ENCODE results near the gene CLEC4F.
A peak's percentile ranks its signal among the peaks of the same experiment; 100 is the strongest.

CLEC4F gene

GRCh38 chr2:70779911-70780545 lies 40.4 kb downstream of the CLEC4F start:
- no peak for DNase-seq

DNA sequence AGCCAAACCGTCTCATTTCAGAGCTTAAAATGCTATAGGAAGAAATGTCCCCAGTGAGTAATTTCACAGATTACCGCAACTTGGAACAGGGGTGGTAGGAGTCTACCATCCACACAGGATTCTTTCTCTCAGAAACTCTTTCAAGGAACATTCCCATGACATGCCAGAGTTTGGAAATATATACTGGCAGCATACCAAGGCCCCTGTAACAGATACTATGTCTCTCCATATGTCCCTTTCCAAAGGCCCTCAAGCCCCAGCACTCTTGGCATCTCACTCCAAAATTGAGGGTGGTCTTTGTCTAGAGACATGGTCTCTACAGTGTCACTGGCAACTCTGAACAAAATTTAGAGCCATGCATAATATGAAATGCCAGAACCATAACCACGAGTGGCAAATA lies 40.9 kb downstream of the CLEC4F start:
- no peak for DNase-seq

DNA sequence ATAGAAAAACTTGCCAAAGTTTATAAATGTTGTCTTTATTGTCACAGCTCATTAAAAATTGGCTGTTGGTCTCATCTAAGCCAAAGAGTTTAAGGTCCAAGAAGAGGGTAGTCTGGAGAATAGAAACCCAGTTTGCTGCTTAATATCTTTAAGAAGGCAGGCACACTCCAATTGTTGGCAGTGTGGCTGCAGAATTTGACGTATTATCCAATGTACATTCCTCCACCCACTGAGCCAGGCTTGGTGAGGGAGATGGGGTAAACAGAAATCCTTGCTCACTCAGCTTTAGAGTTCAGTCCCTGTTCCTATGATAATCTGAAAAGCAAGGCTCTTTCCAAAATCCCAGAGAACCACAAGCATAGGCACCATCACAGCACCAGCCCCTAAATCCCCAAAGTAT lies 41.7 kb downstream of the CLEC4F start:
- no peak for DNase-seq

- no peak for DNase-seq
Measured at GRCh38 chr2:70777450-70777849, 42.9 kb downstream of the CLEC4F start.

DNA sequence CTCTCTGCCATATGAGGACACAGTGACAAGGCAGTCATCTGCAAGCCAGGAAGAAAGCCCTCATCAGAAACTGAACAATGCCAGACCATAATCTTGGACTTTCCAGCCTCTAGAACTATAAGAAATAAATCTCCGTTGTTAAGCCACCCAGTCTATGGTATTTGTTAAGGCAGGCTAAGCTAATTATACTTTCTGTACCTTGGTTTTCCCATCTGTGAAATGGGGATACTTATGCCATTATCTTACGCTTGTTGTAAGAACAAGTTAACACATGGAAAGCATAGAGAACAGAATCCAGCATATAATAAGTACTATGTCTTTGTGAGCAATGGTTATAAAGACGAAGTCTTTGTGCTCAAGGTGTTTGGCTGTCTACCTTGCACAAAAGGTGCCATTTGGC lies 44.1 kb downstream of the CLEC4F start:
- no peak for DNase-seq

DNA sequence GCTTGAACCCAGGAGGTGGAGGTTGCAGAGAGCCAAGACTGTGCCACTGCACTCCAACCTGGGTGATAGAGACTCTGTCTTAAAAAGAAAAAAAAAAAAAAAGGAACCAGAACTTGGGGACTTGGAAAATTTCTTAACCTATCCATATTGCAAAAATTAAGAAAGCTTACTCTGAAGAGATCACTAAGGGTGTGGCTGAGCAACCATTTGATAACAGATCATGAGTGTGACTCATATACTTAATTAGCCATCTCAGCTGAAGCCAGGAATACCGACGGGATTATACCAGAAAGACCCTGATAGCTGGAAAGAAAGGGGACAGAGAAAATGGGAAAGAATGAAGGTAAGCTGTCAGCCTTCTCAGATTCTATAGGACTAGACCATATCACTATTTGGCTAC lies 45.3 kb downstream of the CLEC4F start:
- DNase-seq, result no peak

GRCh38 chr2:70772486-70773155 lies 47.8 kb downstream of the CLEC4F start:
- no peak for DNase-seq

DNA sequence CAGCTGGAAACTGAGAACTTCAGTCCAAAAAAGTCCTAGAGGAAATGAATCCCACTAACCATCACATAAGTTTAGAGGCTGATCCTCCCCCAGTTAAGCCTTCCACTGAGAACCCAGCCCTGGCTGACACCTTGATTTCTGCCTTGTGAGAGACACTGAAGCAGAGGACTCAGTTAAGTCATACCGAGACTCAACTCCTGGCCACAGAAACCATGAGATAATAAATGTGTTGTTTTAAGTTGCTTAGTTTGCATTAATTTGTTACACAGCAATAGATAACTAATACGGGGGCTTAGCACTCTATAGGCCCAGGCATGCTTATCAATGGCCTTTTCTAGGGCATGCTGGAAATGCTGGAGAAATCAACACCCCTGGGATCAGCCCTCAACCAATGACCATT lies 49.0 kb downstream of the CLEC4F start:
- DNase-seq, result no peak

- no peak for DNase-seq
Measured at GRCh38 chr2:70769450-70769849, 50.9 kb downstream of the CLEC4F start.

GRCh38 chr2:70768590-70769085 lies 51.8 kb downstream of the CLEC4F start:
- no peak for DNase-seq

DNA sequence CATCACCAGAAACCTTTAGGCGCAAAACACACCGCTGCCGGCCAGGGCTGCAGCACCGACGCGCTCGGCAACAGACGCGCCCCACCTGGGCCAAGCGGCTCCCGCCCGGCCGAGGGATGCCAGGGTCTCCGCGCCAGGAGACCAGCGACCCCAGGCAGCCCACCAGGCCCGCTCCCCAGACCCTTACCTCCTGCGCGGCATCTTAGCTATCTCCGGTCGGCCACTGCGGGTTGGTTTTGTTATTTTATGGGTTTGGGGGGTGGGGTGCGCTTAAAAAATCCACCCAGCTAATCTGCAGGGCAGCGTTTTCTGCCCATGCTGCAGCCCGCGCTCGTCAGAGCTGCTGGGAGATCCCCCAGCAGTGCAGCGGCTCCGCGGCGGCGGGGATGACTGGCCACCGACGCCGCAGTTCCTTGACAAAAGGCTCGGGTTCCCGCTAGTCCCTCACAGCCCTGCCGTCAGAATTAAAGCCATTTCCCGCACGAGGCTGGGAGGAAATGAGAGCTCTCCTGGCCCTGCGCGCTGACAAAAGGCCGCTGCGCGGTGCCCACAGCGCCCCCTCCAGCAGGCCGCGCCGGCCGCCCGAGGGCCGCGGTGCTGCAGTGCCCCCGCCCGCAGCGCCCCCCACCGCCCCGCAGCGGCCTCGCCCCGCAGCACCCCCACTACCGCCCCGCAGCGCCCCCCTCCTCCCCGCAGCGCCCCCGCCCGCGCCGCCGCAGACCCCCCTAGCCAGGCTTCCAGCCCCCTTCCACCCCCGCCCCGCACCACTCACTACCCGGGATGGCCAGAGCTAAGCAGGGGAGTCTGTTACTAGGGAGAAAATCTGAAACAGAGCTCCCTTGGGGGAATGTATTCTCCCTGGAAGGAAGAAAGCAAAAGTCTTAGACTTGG lies 52.5 kb downstream of the CLEC4F start, which contains the start of gene ADD2:
Gene ADD2 (minus strand): TSS at position 502 of the 891 bp plus-strand sequence. CDS start 61,792 bp downstream, outside the sequence.
- DNase-seq, result peak; percentile 41

GRCh38 chr2:70767079-70767698 lies 53.2 kb downstream of the CLEC4F start:
- no peak for DNase-seq

DNA sequence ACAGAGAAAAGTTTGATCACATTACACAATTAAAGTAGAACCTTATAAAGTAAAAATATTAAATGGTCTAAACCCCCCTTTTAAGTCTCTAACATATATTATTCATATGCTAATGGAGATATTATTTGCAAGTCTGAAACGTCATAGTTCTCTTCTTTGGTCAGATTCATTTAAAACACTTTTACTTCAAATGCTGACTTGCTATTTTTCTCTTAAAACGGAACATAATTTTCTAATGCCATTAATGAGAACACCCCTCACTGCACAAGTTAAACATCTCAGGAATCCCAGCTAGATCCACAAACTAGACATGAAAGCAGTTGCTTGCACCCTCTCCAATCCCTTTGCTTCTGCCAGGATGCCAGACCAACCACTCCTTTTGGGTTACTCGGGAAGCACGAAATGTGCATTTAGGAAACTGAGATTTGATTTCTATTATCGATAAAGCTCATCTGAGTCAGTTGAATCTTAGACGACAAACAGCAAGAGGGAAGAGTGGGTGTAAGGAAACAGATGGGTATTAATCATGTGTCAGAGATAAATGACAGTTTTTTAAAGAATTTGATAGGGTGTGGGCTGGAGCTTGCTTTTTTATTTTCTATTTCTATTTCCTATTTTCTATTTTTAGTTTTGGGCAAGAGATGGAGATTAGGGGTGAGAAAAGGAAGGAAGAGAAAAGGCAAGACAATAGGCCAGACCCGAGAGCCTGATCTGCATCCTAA lies 53.9 kb downstream of the CLEC4F start:
- DNase-seq, result no peak

- no peak for DNase-seq
Measured at GRCh38 chr2:70765507-70765906, 54.9 kb downstream of the CLEC4F start.

DNA sequence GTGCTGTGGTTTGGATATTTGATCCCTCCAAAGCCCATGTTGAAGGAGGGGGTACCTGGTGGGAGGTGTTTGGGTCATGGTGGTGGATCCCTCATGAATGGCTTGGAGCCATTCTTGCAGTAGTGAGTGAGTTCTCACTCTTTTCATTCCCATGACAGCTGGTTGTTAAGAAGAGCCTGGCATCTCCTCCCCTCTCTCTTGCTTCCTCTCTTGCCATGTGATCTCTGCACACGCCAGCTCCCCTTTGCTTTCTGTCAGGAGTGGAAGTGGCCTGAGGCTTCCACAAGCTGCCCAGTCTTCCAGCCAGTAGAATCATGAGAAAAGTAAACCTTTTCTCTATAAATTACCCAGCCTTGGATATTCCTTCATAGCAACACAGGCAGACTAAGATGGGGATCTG lies 61.0 kb downstream of the CLEC4F start:
- no peak for DNase-seq
